Muscle layer of colon (tissue), 2 donors: ENCODE results near the gene CEMP1.

ENCODE experiments used
- H3K27ac ChIP-seq: one replicate; pipeline ENCODE4 v1.7.0; 2013; ENCODE audit warnings: low read depth, mild to moderate bottlenecking, low read length, moderate library complexity
- H3K27me3 ChIP-seq, 2 donors: one replicate each; pipeline ENCODE4 v1.7.0; 2013; ENCODE audit warnings: low read length in 2 of 2, mild to moderate bottlenecking in 2 of 2; ENCODE audit not compliant: insufficient read depth in 2 of 2, control insufficient read depth in 1 of 2
- H3K36me3 ChIP-seq: one replicate; pipeline ENCODE4 v1.7.0; 2013; ENCODE audit warnings: mild to moderate bottlenecking, low read length; ENCODE audit not compliant: insufficient read depth
- H3K4me1 ChIP-seq: one replicate; pipeline ENCODE4 v1.7.0; 2013; ENCODE audit warnings: mild to moderate bottlenecking, low read length; ENCODE audit not compliant: insufficient read depth
- H3K4me3 ChIP-seq, 2 donors: one replicate each; pipeline ENCODE4 v1.7.0; 2013; ENCODE audit warnings: low read length in 2 of 2, low read depth in 1 of 2, mild to moderate bottlenecking in 1 of 2, moderate library complexity in 1 of 2
- H3K9ac ChIP-seq: one replicate; pipeline ENCODE4 v1.7.0; 2013; ENCODE audit warnings: low read length
- H3K9me3 ChIP-seq: one replicate; pipeline ENCODE4 v1.7.0; 2013; ENCODE audit warnings: mild to moderate bottlenecking, low read length
- donor health status: abdominal sarcoma.
- donor health status: Adenocarcinoma of cecum.

CEMP1 gene

DNA sequence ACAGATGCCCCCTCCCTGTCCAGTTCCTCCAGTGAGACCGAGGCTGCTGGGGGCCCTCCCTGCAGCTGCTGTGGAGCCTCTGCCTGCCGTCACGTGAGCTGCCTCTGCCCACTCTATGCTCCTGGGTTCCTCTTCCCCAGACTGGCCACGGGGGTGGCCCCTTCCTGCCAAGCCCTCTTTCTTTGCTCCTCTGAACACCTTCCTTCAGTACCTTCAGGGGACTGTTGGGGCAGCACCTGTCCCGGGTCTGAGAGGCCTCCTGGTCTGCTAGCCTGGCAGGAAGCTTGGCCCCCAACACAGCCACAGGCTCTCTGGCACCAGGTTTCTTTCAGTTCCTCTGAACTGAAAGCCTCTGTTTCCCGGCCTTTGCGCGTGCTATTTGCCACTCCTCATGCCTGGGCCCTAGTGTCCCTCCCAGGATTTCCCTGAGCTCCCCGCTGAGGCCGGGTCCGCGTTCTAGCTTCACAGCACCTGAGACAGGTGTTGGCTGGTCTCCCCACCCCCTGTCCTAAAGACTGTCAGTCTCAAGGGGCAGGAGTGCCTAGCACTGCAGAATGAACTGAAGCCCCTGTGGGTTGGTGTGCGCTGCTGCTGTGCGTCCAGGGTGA lies 24.1 kb downstream of the CEMP1 start:
- Histone ChIP-seq H3K27me3 (no peaks in the 10 kb centered on the region), H3K36me3 (no peaks in the 10 kb centered on the region), H3K4me3 (no peak overlapping the region), H3K27ac (no peak overlapping the region), H3K9me3 (no peaks in the 10 kb centered on the region), H3K9ac (no peak overlapping the region), H3K4me1 (peaks cover 20% of the 10 kb centered on the region)

GRCh38 chr16:2505695-2506094 lies 25.5 kb downstream of the CEMP1 start:
- no peaks in the 10 kb centered on the region for H3K27me3 ChIP-seq
- H3K9ac ChIP-seq = no peak overlapping the region
- H3K36me3 ChIP-seq = no peaks in the 10 kb centered on the region
- H3K27ac ChIP-seq = no peak overlapping the region
- no peak overlapping the region for H3K4me3 ChIP-seq
- peaks cover 17% of the 10 kb centered on the region for H3K4me1 ChIP-seq
- no peaks in the 10 kb centered on the region for H3K9me3 ChIP-seq

DNA sequence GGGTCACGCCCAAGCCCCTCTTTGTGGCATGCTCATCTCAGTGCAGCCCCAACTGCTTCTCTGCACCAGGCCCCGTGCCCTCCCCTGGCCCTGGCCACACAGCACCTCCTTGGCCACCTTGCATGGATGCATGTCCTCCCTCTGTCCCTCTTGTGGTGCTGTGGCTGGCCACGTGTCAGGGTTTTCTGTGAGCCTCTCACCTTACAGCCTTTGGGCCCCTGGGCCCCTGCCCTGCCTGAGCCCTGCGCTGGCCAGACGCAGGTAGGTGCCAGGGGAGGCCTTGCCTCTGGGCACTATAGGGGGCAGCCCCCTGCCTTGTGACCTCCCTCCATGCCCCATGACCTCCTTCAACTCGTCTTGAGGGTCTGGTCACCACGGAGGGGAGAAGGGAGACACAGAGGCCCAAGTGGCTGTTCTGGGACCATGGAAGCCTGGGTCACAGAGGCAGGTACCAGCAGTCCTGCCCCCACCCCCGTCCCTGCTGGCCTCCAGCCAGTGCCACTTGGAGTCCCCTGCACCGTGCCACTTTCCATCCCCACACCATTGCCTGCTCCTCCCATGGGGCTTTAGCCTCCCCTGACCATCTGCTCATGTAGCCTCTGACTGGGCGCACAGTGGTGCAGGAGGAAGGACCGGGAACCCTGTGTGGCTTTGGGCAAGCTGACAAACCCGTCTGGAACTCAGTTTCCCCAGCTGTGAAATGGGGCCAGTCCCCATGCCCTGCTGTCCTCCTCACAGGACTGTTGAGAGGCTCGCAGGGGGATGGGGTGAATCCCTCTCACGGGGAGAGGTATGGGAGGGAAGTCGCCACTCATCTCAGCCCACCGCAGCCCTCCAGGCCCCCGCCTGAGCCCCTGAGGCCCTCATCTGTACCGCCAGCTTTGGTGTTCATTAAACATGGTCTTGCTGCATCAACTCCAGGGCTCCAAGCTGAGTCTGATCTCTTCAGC lies 29.0 kb downstream of the CEMP1 start:
- Histone ChIP-seq H3K27ac (no peak overlapping the region), H3K27me3 (no peaks in the 10 kb centered on the region), H3K4me1 (peaks cover 17% of the 10 kb centered on the region), H3K9me3 (no peaks in the 10 kb centered on the region), H3K4me3 (peak overlapping the region in 1 of 2 donors; percentile 38), H3K36me3 (peaks cover 10% of the 10 kb centered on the region), H3K9ac (no peak overlapping the region)

DNA sequence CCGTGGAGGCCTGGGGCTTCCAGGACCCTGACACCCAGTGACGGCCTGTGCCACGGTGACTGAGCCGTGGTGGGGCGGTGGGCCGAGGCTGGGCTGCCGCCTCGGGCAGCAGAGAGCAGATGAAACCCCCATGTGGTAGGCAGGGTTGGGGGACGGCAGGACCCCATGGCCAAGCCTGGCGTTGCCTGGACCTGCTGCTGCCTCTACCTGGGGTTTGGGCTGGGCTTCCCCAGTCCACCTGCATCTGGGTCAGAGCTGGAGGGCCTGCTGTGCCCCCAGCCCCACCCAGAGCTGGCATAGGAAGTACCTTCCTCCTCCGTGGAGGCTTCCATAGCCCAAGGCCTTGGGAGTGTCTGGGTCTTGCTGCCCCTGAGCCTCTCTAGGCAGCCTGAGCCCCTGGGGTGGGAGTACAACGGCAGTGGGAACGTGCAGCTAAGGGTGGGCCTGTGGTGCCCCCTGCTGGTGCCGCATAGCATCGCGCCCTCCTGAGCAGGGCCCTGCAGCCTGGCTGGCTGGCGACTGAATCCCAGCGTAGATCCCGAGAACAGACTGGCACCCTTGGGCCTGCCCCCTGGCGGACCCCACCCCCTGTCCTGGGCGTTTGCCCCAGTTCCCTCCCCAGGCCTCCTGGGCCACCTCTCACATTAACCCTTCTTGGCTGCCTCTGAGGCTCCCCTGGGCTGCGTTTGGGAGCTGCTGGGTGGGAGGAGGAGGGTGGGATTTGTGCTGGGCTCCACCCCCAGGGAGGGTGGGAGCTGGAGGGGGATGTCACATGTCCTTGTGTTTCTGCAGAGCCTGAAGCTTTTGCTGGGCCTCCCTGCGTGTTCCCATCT lies 30.1 kb downstream of the CEMP1 start:
- Histone ChIP-seq H3K4me3 (peak overlapping the region in 1 of 2 donors; percentile 38), H3K27ac (no peak overlapping the region), H3K9me3 (no peaks in the 10 kb centered on the region), H3K9ac (no peak overlapping the region), H3K27me3 (no peaks in the 10 kb centered on the region), H3K4me1 (peaks cover 17% of the 10 kb centered on the region), H3K36me3 (peaks cover 10% of the 10 kb centered on the region)

GRCh38 chr16:2500430-2500917 lies 30.7 kb downstream of the CEMP1 start:
- Histone ChIP-seq H3K36me3 (peaks cover 10% of the 10 kb centered on the region), H3K4me1 (peaks cover 17% of the 10 kb centered on the region), H3K9me3 (no peaks in the 10 kb centered on the region), H3K27ac (no peak overlapping the region), H3K4me3 (no peak overlapping the region), H3K9ac (no peak overlapping the region), H3K27me3 (no peaks in the 10 kb centered on the region)

- H3K27ac ChIP-seq = no peak overlapping the region
- H3K27me3 ChIP-seq = no peaks in the 10 kb centered on the region
- no peak overlapping the region for H3K9ac ChIP-seq
- H3K4me1 ChIP-seq = peaks cover 17% of the 10 kb centered on the region
- no peaks in the 10 kb centered on the region for H3K9me3 ChIP-seq
- H3K36me3 ChIP-seq = peaks cover 10% of the 10 kb centered on the region
- no peak overlapping the region for H3K4me3 ChIP-seq
These were observed 31.2 kb downstream of the CEMP1 start for GRCh38 chr16:2499890-2500429.

- H3K27ac ChIP-seq = no peak overlapping the region
- H3K9ac ChIP-seq = no peak overlapping the region
- peaks cover 17% of the 10 kb centered on the region for H3K4me1 ChIP-seq
- no peak overlapping the region for H3K4me3 ChIP-seq
- peaks cover 10% of the 10 kb centered on the region for H3K36me3 ChIP-seq
- H3K27me3 ChIP-seq = no peaks in the 10 kb centered on the region
- no peaks in the 10 kb centered on the region for H3K9me3 ChIP-seq
These were observed 31.8 kb downstream of the CEMP1 start for GRCh38 chr16:2499454-2499853.

DNA sequence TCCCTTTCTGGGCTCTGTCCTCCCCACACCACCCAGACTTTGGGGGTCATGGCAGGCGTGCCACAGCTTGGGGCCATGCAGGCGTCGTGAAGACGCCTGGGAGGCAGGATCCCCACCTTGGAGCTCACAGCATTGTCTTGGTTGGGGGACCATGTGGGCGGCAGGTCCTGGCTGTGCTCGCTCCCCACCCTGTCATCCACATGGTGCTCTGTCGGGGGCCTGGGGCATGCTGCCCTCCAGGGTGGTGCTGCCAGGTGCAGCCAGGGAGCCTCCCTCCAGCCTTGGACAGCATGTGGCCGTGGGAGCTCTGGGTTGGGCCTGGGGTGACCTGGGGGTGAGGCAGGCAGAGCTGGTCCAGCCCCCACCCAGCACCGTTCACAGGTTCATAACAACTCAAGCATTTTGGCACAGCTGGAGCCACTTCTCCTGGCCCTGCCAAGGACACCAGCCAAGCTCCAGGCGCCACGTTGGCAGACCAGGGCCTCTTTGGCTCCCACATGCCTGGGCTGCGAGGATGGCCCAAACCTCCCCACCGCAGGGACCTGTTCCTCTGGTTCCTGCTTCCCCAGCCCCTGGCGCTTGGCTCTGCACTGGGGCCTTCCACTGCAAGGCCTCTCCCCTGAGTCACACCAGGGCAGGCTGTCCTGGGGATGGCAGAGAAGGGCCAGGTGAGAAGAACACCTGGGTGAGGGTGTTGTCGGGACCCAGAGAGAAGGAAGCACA lies 32.5 kb downstream of the CEMP1 start:
- Histone ChIP-seq H3K36me3 (peaks cover 10% of the 10 kb centered on the region), H3K9ac (no peak overlapping the region), H3K4me1 (peaks cover 17% of the 10 kb centered on the region), H3K4me3 (no peak overlapping the region), H3K9me3 (no peaks in the 10 kb centered on the region), H3K27ac (no peak overlapping the region), H3K27me3 (no peaks in the 10 kb centered on the region)

DNA sequence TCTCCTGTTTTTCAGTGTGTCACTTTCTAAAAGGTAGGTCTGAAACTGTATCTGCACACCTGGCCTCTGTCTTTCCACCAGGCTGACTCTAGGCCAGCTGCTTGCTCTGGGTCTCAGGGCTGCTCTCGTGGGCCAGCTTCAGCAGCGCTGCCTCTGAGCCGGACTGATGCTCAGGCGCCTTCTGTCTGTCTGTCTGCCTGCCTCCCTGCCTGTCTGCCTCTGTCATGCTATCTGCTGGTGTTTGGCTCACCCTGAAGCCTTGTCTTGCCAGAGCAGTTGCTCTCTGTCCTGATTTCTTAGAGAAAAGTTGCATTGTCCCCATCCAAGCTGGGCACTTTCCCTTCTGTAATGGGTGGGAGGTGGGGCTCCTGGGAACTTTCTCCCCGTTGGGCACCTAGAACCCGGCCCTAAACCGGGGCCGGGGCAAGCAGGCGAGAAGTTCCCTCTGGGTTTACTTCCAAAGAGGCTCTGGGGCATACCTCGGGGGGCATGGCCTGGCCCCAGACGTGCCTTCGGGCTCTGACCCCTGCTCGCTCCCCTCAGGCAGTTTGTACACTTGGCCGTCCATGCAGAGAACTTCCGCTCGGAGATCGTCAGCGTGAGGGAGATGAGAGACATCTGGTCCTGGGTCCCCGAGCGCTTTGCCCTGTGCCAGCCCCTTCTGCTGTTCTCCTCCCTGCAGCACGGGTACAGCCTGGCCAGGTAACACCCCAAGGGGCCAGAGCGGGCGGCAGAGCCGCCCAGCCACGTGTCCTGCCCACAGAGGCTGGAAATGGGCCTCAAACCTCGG lies 33.3 kb downstream of the CEMP1 start:
- Histone ChIP-seq H3K36me3 (peaks cover 10% of the 10 kb centered on the region), H3K4me1 (peaks cover 16% of the 10 kb centered on the region), H3K9ac (no peak overlapping the region), H3K9me3 (no peaks in the 10 kb centered on the region), H3K27me3 (no peaks in the 10 kb centered on the region), H3K4me3 (no peak overlapping the region), H3K27ac (no peak overlapping the region)

DNA sequence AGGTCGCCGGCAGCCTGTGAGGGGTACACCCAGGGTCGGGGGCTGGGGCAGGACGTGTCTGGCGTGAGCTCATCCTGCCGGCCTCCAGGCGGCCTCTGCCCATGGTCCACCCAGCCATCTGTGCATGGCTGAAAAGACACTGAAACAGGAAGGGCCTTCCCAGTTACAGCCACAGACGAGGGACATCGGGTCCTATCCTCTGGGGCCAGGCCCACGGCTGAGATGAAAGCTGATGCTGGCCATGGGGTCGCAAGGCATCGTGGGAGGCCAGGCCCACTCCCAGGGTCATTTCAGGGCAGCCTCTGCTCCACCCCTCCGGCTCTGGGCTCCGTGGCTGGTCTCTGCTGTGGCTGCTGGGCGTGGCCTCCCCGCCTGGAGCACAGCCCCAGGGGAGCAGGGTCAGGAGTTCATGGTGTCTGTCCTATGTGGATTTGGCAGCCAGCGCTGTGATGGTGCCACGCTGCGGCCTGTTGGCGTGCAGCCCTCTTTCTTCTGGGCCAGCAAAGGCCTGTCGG lies 34.0 kb downstream of the CEMP1 start:
- Histone ChIP-seq H3K4me1 (peaks cover 10% of the 10 kb centered on the region), H3K9me3 (no peaks in the 10 kb centered on the region), H3K9ac (no peak overlapping the region), H3K36me3 (peaks cover 10% of the 10 kb centered on the region), H3K27me3 (no peaks in the 10 kb centered on the region), H3K4me3 (no peak overlapping the region), H3K27ac (no peak overlapping the region)
